Measurements from ENCODE around the gene MT1H.

Gene MT1H

GRCh38 chr16:56637814-56638750 is 31.5 kb upstream of the MT1H start, which contains the start of gene MT1A:
Gene MT1A, plus strand, starts transcription at chr16:56638666. Its CDS starts 73 bp downstream, at chr16:56638739.
- peak within 1 kb of the TSS; percentile 25 for H3K4me3 ChIP-seq (ENCODE audit: low read length)
- DNase-seq (ENCODE audit: low read depth), result no peak
- TF ChIP-seq CTCF (IDR thresholded peaks at IDR 0.05; ENCODE audit: insufficient read depth, low read depth, low read length, missing control alignments), result no peak

GRCh38 chr16:56639045-56639444 is 30.6 kb upstream of the MT1H start:
- H3K4me3 ChIP-seq (ENCODE audit: low read length), result no peak overlapping the region
- no peak for DNase-seq (ENCODE audit: low read depth)
- no peak for TF ChIP-seq CTCF (IDR thresholded peaks at IDR 0.05; ENCODE audit: insufficient read depth, low read depth, low read length, missing control alignments)

- TF ChIP-seq CTCF (IDR thresholded peaks at IDR 0.05; ENCODE audit: insufficient read depth, low read depth, low read length, missing control alignments), result no peak
- no peak overlapping the region for H3K4me3 ChIP-seq (ENCODE audit: low read length)
- DNase-seq (ENCODE audit: low read depth), result no peak
Observed at GRCh38 chr16:56640076-56640475, 29.5 kb upstream of the MT1H start.

GRCh38 chr16:56641166-56641565 is 28.4 kb upstream of the MT1H start:
- no peak overlapping the region for H3K4me3 ChIP-seq (ENCODE audit: low read length)
- DNase-seq (ENCODE audit: low read depth), result no peak
- TF ChIP-seq CTCF (IDR thresholded peaks at IDR 0.05; ENCODE audit: insufficient read depth, low read depth, low read length, missing control alignments), result no peak

- peak; percentile 66 for DNase-seq (ENCODE audit: low read depth)
- no peak overlapping the region for H3K4me3 ChIP-seq (ENCODE audit: low read length)
- peak; percentile 34 for TF ChIP-seq CTCF (IDR thresholded peaks at IDR 0.05; ENCODE audit: insufficient read depth, low read depth, low read length, missing control alignments)
Observed at GRCh38 chr16:56643080-56643778, 26.4 kb upstream of the MT1H start.

GRCh38 chr16:56643833-56644232 is 25.8 kb upstream of the MT1H start:
- DNase-seq (ENCODE audit: low read depth), result no peak
- no peak overlapping the region for H3K4me3 ChIP-seq (ENCODE audit: low read length)
- TF ChIP-seq CTCF (IDR thresholded peaks at IDR 0.05; ENCODE audit: insufficient read depth, low read depth, low read length, missing control alignments), result no peak
